ENCODE results near the gene NTSR1.

Gene NTSR1

GRCh38 chr20:62774762-62775161 lies 66.1 kb downstream of the NTSR1 start:
- no peak for DNase-seq

- no peak for DNase-seq
Observed at GRCh38 chr20:62775206-62775605, 66.6 kb downstream of the NTSR1 start.

- DNase-seq: no peak
Observed at GRCh38 chr20:62776035-62776691, 67.5 kb downstream of the NTSR1 start.

- DNase-seq: peak; percentile 28
Observed at GRCh38 chr20:62776692-62777527, 68.3 kb downstream of the NTSR1 start.

GRCh38 chr20:62777528-62777830 lies 68.8 kb downstream of the NTSR1 start:
- DNase-seq: no peak

- DNase-seq: no peak
Observed at GRCh38 chr20:62778058-62778457, 69.4 kb downstream of the NTSR1 start.

GRCh38 chr20:62778601-62779416 lies 70.2 kb downstream of the NTSR1 start:
- DNase-seq: no peak

GRCh38 chr20:62779417-62779685 lies 70.7 kb downstream of the NTSR1 start:
- no peak for DNase-seq

- no peak for DNase-seq
Observed at GRCh38 chr20:62780204-62780603, 71.6 kb downstream of the NTSR1 start.

GRCh38 chr20:62780696-62781095 lies 72.1 kb downstream of the NTSR1 start:
- DNase-seq: no peak

GRCh38 chr20:62782149-62782892 lies 73.7 kb downstream of the NTSR1 start:
- DNase-seq: no peak

- no peak for DNase-seq
Observed at GRCh38 chr20:62782893-62783278, 74.2 kb downstream of the NTSR1 start.

- no peak for DNase-seq
Observed at GRCh38 chr20:62784497-62784896, 75.9 kb downstream of the NTSR1 start.

GRCh38 chr20:62785393-62785792 lies 76.8 kb downstream of the NTSR1 start:
- no peak for DNase-seq

- no peak for DNase-seq
Observed at GRCh38 chr20:62786157-62786556, 77.5 kb downstream of the NTSR1 start.

GRCh38 chr20:62787321-62787720 lies 78.7 kb downstream of the NTSR1 start:
- DNase-seq: no peak

- DNase-seq: no peak
Observed at GRCh38 chr20:62787866-62788265, 79.2 kb downstream of the NTSR1 start.

- no peak for DNase-seq
Observed at GRCh38 chr20:62788607-62789006, 80.0 kb downstream of the NTSR1 start.

GRCh38 chr20:62790075-62790474 lies 81.4 kb downstream of the NTSR1 start:
- DNase-seq: no peak

GRCh38 chr20:62791301-62792181 lies 82.9 kb downstream of the NTSR1 start:
- peak; percentile 82 for DNase-seq

GRCh38 chr20:62792182-62792939 lies 83.7 kb downstream of the NTSR1 start:
- no peak for DNase-seq
